WERI-Rb-1 (cell line): Measurements from ENCODE around the gene GPS1.

Experiments
- DNase-seq: peaks from one replicate; pipeline ENCODE4 v3.0.0-alpha.2; 2020
- H3K27ac ChIP-seq: fragments of 250-450 bp; sonication (Bioruptor Pico); 2 replicates; pipeline ENCODE4 v1.5.1; 2020; ENCODE audit warnings: mild to moderate bottlenecking, moderate library complexity
- H3K27me3 ChIP-seq: fragments of 250-450 bp; sonication (Bioruptor Pico); 2 replicates; pipeline ENCODE4 v1.5.1; 2021; ENCODE audit warnings: mild to moderate bottlenecking, low read depth, moderate library complexity; ENCODE audit not compliant: insufficient read depth, severe bottlenecking
- H3K36me3 ChIP-seq: fragments of 250-450 bp; sonication (Bioruptor Pico); 2 replicates; pipeline ENCODE4 v1.5.1; 2020; ENCODE audit warnings: mild to moderate bottlenecking, moderate library complexity
- H3K4me3 ChIP-seq: 2 replicates; pipeline ENCODE4 v1.5.1; 2011; ENCODE audit warnings: low read depth, mild to moderate bottlenecking, control low read depth, low read length
- H3K9me3 ChIP-seq: fragments of 250-450 bp; sonication (Bioruptor Pico); 2 replicates; pipeline ENCODE4 v1.5.1; 2021; ENCODE audit warnings: mild to moderate bottlenecking, moderate library complexity; ENCODE audit not compliant: severe bottlenecking
- CTCF ChIP-seq: IDR thresholded peaks from 2 replicates; pipeline ENCODE4 v1.5.1; 2011; ENCODE audit warnings: low read depth, mild to moderate bottlenecking, control low read depth, inconsistent platforms, low read length

GPS1 gene

DNA sequence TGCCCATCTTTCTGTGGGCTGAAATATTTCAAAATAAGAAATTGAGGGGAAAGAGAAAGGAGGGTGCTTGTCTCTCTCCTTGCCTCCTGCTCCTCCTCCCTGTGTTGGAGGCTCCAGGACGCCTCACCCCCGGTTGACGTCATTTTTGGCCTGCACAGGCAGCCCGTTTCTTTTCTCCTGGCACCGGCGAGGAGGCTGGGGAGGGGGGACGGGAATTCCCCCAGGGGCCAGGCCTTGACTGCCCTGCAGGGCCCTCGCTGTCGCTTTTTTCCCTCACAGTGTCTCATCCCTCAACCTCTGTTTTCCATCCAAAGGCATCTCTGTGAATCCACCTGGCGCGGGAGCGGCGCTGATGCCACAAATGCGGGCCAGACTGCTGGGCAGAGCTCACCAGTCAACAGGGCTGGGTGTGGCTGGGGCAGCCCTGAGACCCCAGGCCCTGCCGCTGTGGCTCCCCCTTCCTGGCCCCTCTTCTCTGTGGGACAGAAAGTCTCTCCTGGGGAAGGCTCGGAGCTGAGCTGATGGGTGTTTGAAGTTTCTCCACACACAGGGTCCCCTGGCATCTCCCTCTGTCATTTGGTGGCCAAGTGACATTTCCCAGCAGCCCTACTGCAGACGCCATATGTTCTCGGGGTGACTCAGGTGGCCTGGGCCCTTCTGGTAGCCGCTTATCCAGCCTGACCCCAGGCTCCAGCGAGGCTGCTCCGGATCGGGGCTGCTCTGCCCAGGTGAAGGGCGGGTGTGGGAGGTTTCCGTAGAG lies 45.0 kb upstream of the GPS1 start:
- peak overlapping the region; percentile 56 for H3K27ac ChIP-seq
- peak; percentile 76 for DNase-seq

DNA sequence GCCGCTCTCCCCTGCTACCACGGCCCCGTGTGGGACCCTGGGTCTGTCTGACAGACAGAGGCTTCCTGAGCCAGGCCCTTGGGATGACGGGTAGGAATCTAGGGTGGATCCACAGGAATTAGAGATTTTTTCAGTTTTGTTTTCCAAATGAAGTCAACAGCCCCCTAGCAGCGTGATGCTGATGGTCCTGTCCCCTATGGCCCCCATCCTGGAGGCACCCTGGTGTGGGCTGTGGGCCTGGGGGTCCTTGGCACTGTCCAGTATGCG lies 44.5 kb upstream of the GPS1 start:
- Histone ChIP-seq H3K27me3 (no peaks in the 10 kb centered on the region), H3K27ac (peak overlapping the region; percentile 56), H3K4me3 (no peak overlapping the region), H3K9me3 (no peaks in the 10 kb centered on the region), H3K36me3 (peaks cover 17% of the 10 kb centered on the region)
- no peak for DNase-seq
- TF ChIP-seq CTCF: no peak

More for the DNA sequence above, 45.0 kb upstream of the GPS1 start:
- no peak overlapping the region for H3K4me3 ChIP-seq
- H3K27me3 ChIP-seq: no peaks in the 10 kb centered on the region
- TF ChIP-seq CTCF: no peak
- peaks cover 12% of the 10 kb centered on the region for H3K36me3 ChIP-seq
- H3K9me3 ChIP-seq: no peaks in the 10 kb centered on the region

- H3K27me3 ChIP-seq: no peaks in the 10 kb centered on the region
- H3K36me3 ChIP-seq: peaks cover 17% of the 10 kb centered on the region
- DNase-seq: no peak
- H3K27ac ChIP-seq: peak overlapping the region; percentile 56
- peak; percentile 37 for TF ChIP-seq CTCF
- H3K4me3 ChIP-seq: no peak overlapping the region
- H3K9me3 ChIP-seq: no peaks in the 10 kb centered on the region
Measured at GRCh38 chr17:82007495-82008257, 44.0 kb upstream of the GPS1 start.

- Histone ChIP-seq H3K27ac (no peak overlapping the region), H3K27me3 (no peaks in the 10 kb centered on the region), H3K36me3 (peaks cover 21% of the 10 kb centered on the region), H3K9me3 (no peaks in the 10 kb centered on the region), H3K4me3 (no peak overlapping the region)
- TF ChIP-seq CTCF: no peak
- no peak for DNase-seq
Measured at GRCh38 chr17:82008258-82008940, 43.3 kb upstream of the GPS1 start.

GRCh38 chr17:82008941-82009405 lies 42.7 kb upstream of the GPS1 start:
- TF ChIP-seq CTCF: no peak
- DNase-seq: no peak
- peaks cover 21% of the 10 kb centered on the region for H3K36me3 ChIP-seq
- H3K27ac ChIP-seq: no peak overlapping the region
- H3K9me3 ChIP-seq: no peaks in the 10 kb centered on the region
- no peak overlapping the region for H3K4me3 ChIP-seq
- H3K27me3 ChIP-seq: no peaks in the 10 kb centered on the region
